GM20431 (cell line): ENCODE results near the gene SLC10A7.

Experiments
- in situ Hi-C: fragments of 300-500 bp; cut with MseI, MboI; formaldehyde crosslinking; loops from one replicate; pipeline ENCODE4 v1.15.0; 2020; ENCODE audit warnings: low sequenced_read_pairs; ENCODE audit not compliant: unreplicated experiment

The SLC10A7 gene

GRCh38 chr4:146521541-146522097, at the start of gene SLC10A7:
SLC10A7 (minus strand) TSS chr4:146521940; CDS start chr4:146521717, 223 bp downstream.
- in situ Hi-C loops, result no loop called here

- in situ Hi-C loops, result no loop called here
These were observed 45.7 kb upstream of the SLC10A7 start for GRCh38 chr4:146567396-146567795.

- in situ Hi-C loops, result no loop called here
These were observed 42.8 kb upstream of the SLC10A7 start for GRCh38 chr4:146564492-146564891.

- in situ Hi-C loops, result no loop called here
These were observed 28.4 kb upstream of the SLC10A7 start for GRCh38 chr4:146550161-146550560.

- in situ Hi-C loops, result no loop called here
These were observed 26.7 kb upstream of the SLC10A7 start for GRCh38 chr4:146548443-146548842.

GRCh38 chr4:146545102-146545501, 23.4 kb upstream of the SLC10A7 start:
- in situ Hi-C loops, result no loop called here

GRCh38 chr4:146534178-146534577, 12.4 kb upstream of the SLC10A7 start:
- in situ Hi-C loops, result no loop called here

- in situ Hi-C loops, result no loop called here
These were observed 4.0 kb upstream of the SLC10A7 start for GRCh38 chr4:146525754-146526153.

- in situ Hi-C loops, result no loop called here
These were observed 2.9 kb upstream of the SLC10A7 start for GRCh38 chr4:146524663-146525062.

GRCh38 chr4:146522869-146523205, 1.1 kb upstream of the SLC10A7 start:
- in situ Hi-C loops, result no loop called here

- in situ Hi-C loops, result no loop called here
These were observed 543 bp upstream of the SLC10A7 start for GRCh38 chr4:146522098-146522868.

GRCh38 chr4:146520896-146521540, 722 bp downstream of the SLC10A7 start:
- in situ Hi-C loops, result no loop called here

- in situ Hi-C loops, result no loop called here
These were observed 6.9 kb downstream of the SLC10A7 start for GRCh38 chr4:146514651-146515357.

- in situ Hi-C loops, result no loop called here
These were observed 8.2 kb downstream of the SLC10A7 start for GRCh38 chr4:146513548-146513947.

GRCh38 chr4:146511381-146511780, 10.4 kb downstream of the SLC10A7 start:
- in situ Hi-C loops, result no loop called here

- in situ Hi-C loops, result no loop called here
These were observed 10.8 kb downstream of the SLC10A7 start for GRCh38 chr4:146510942-146511341.

- in situ Hi-C loops, result no loop called here
These were observed 13.4 kb downstream of the SLC10A7 start for GRCh38 chr4:146508229-146508939.

GRCh38 chr4:146507632-146508031, 14.1 kb downstream of the SLC10A7 start:
- in situ Hi-C loops, result no loop called here

- in situ Hi-C loops, result no loop called here
These were observed 15.5 kb downstream of the SLC10A7 start for GRCh38 chr4:146506272-146506671.

- in situ Hi-C loops, result no loop called here
These were observed 21.5 kb downstream of the SLC10A7 start for GRCh38 chr4:146500216-146500615.
